ENCODE measurements around the gene RNF157. TPM values are rescaled to one million over a fixed set of nuclear protein-coding genes. Genes with fewer than 3 reads are reported as not detected.

Gene RNF157
- total RNA-seq, 1 experiment from 2014 or later, result 0.86 TPM

DNA sequence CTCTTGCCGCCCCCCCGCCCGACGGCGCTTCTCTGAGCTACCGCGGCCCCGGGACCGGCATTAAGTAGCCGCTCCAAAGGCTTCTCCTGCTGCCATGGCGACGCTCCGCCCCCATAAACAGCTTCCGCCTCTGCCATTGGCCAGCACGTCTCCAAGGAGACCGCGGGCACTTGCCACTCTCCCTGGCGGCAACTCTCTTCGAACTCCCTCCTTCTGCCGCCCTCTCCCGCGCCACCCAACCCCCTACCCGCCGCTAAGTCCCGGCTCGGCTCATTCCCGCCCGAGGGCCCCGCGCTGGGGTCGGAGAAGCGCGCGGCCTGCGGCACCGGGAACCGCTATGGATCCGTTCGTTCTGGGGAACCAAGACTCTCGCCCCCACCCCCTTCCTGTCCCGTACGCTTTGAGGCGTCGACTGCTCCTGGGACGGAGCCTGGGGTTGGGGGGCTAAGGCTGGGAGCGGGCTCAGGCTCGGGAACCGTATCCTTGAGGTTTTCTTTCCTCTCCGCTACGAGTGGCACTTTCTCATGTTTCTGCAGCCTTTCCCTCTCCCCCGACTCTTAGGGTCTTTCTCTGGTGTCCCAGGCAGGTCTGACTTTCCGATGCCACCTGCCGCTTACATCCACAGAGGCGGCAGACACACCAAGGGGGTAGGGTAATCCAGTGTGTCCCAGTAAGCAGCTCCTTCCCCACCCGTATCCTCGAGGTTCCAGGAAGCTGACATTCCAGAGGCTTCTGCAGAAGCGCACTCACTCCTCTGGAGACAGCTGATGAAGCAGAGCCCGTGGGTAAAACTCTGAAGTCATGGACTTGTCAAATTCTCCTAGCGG, 98.9 kb downstream of the RNF157 start, which contains the start of gene FOXJ1:
TSS of gene FOXJ1 (minus strand) at position 34 of the 827 bp plus-strand sequence. CDS start 850 bp downstream, outside the sequence.
- Histone ChIP-seq H2AFZ (ENCODE audit: low read depth, low read length, poor library complexity, severe bottlenecking) (peak within 1 kb of the TSS; percentile 82), H3K36me3 (ENCODE audit: control insufficient read depth in 1 of 2, insufficient read depth in 2 of 2, low read length in 2 of 2) (no peaks in the 10 kb centered on the region), H3K9me2 (ENCODE audit: insufficient read depth) (no peaks in the 10 kb centered on the region), H3K4me2 (ENCODE audit: low read length) (peak within 1 kb of the TSS; percentile 81), H3K9ac (ENCODE audit: low read length) (no peak within 1 kb of the TSS), H3K27me3 (ENCODE audit: insufficient read depth, low read length) (no peaks in the 10 kb centered on the region), H3K79me2 (ENCODE audit: insufficient read depth, low read length) (no peaks in the 10 kb centered on the region), H3K4me3 (replicated peaks in 1 of 2; ENCODE audit: low read depth in 1 of 2, low read length in 2 of 2) (peak within 1 kb of the TSS; percentile 18 to 33; a peak in 3 of 4 replicates), H4K20me1 (ENCODE audit: insufficient read depth) (no peaks in the 10 kb centered on the region), H3K27ac (ENCODE audit: low read depth, low read length) (no peak within 1 kb of the TSS), H3K9me3 (ENCODE audit: control insufficient read depth in 1 of 2, insufficient read depth in 1 of 2, low read depth in 1 of 2, low read length in 2 of 2) (no peaks in the 10 kb centered on the region), H3K4me1 (ENCODE audit: control insufficient read depth in 1 of 2, insufficient read depth in 2 of 2, low read length in 2 of 2) (peaks cover 17 to 30% of the 10 kb centered on the region in 2 experiments; a peak in 3 of 4 replicates)
- RAD21 ChIA-PET (ENCODE audit: low non-redundant PET in 1 of 2, low total read pairs in 2 of 2, uncharacterized antibody in 2 of 2, unreplicated experiment in 2 of 2), result interaction anchor here in 1 of 2 experiments (1.6 kb wide), 1 partner anchor 18 kb away, joined by 4 read pairs; no protein-coding TSS in a partner anchor
- CTCF ChIA-PET, result interaction anchor here (1.2 to 1.4 kb wide), 3 partner anchors 9 to 35 kb away, joined by 4 read pairs; no protein-coding TSS in a partner anchor
- peak; percentile 87 for DNase-seq (ENCODE audit: low read depth, low spot score)
- TF ChIP-seq RAD21 (IDR thresholded peaks at IDR 0.05; ENCODE audit: low read depth) (no peak), ZFX (IDR thresholded peaks at IDR 0.05) (no peak), ZNF274 (IDR thresholded peaks at IDR 0.05; ENCODE audit: low read depth, low read length) (no peak), SP1 (IDR thresholded peaks at IDR 0.05; ENCODE audit: low read depth) (peak; percentile 86), TCF7L2 (IDR thresholded peaks at IDR 0.05; ENCODE audit: borderline replicate concordance, extremely low read depth, insufficient read depth, insufficient read length) (peak; percentile 48), POLR2AphosphoS5 (IDR thresholded peaks at IDR 0.05; ENCODE audit: low read depth, low read length) (no peak), EGR1 (IDR thresholded peaks at IDR 0.05; ENCODE audit: low read depth) (peak; percentile 83)
- TF ChIP-seq, protein P1, sequence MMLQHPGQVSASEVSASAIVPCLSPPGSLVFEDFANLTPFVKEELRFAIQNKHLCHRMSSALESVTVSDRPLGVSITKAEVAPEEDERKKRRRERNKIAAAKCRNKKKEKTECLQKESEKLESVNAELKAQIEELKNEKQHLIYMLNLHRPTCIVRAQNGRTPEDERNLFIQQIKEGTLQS (IDR thresholded peaks at IDR 0.05), result no peak
- TF ChIP-seq, protein P2, sequence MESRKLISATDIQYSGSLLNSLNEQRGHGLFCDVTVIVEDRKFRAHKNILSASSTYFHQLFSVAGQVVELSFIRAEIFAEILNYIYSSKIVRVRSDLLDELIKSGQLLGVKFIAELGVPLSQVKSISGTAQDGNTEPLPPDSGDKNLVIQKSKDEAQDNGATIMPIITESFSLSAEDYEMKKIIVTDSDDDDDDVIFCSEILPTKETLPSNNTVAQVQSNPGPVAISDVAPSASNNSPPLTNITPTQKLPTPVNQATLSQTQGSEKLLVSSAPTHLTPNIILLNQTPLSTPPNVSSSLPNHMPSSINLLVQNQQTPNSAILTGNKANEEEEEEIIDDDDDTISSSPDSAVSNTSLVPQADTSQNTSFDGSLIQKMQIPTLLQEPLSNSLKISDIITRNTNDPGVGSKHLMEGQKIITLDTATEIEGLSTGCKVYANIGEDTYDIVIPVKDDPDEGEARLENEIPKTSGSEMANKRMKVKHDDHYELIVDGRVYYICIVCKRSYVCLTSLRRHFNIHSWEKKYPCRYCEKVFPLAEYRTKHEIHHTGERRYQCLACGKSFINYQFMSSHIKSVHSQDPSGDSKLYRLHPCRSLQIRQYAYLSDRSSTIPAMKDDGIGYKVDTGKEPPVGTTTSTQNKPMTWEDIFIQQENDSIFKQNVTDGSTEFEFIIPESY (IDR thresholded peaks at IDR 0.05; ENCODE audit: extremely low read depth, insufficient replicate concordance, low read length), result no peak
- POLR2A ChIA-PET, result interaction anchor here (3.1 kb wide), 1 partner anchor 8 kb away, joined by 18 read pairs; no protein-coding TSS in a partner anchor
- ATAC-seq, result peak; percentile 95
- intact Hi-C loops (cut with micrococcal nuclease), result no loop called here
- no TSS peak for BruUV-seq (replicated peaks)

All from HCT116 (cell line).